T follicular helper cell (primary cell): ENCODE results near the gene ZNF567.
A peak's percentile ranks its signal among the peaks of the same experiment; 100 is the strongest.
"Not testable (repeated sequence)": the region's sequence is repeated elsewhere in the genome, so short reads cannot be mapped to it uniquely, and the experiment has no call there.

Experiments used
- DNase-seq: peaks from one replicate; pipeline ENCODE4 v3.0.0-alpha.2; 2020; ENCODE audit warnings: low read depth
- total RNA-seq, 2 experiments: gene quantifications; one replicate each; lab custom pipeline; 2026; lab: John Stamatoyannopoulos, UW

Gene ZNF567
- total RNA-seq = 25.8 to 31.1 reads per million in 2 experiments

DNA sequence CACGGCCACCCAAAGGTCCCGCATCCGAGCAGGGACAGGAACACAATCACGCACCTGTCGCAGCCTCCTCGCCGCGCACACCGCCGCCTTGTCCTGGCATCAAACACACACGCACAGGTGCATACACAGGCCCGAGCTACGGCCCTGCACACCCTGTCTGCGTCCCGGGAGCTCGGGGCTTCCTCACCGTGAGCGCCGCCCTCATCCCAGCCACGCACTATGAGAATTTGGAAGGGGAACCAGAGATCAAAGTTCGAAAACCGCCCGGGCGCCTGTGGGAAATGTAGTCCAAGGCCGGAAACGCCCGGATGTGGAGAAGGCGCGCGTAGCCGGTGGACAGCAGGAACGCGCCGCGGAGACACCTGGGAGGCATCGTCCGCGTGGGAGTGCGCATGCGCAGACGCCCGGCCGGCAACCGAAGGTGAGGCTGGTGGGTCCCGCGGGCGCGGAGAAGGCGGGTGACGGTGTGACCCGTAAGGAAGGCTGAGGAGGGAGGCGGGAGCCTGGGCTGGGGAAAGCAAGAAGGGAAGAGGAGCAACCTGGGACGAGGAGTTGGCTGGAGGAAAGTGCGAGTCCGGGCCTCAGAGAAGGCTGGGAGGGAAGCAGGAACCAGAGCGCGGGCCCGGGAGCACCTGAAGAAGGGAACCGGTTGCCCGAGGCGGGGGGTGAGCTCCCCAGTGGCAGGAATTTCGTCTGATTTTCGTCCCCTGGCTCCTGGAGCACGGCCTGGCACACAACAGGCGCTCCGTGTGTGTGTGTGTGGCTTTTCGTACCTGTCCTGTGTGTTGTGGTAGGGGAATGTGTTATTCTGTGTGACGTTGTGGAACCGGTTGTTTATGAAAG, at the start of gene ZNF567:
Gene ZNF567 (plus strand): TSS at position 399 of the 843 bp plus-strand sequence. CDS start 7,256 bp downstream, outside the sequence.
- peak; percentile 95 for DNase-seq

DNA sequence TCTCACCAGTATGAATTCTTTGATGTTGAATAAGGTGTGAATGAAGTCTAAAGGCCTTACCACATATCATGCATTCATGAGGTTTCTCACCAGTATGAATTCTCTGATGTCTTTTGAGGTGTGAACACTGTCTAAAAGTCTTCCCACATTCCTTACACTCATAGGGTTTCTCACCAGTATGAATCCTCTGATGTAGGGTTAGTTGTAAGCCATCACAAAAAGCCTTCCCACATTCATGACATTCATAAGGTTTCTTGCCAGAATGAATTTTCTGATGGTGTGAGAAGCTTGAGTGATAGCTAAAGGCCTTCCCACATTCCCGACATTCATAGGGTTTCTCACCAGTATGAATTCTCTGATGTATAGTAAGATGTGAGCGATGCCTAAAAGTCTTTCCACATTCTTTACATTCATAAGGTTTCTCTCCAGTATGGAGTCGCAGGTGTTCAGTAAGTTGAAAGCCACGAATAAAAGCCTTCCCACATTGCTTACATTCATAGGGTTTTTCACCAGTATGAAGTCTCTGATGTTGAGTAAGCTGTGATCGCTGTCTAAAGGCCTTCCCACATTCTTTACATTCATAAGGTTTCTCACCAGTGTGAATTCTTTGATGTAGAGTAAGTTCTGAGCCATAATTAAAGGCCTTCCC, 48.4 kb upstream of the ZNF567 start:
- DNase-seq = no peak

GRCh38 chr19:36646746-36647145, 40.7 kb upstream of the ZNF567 start:
- DNase-seq = no peak

- no peak for DNase-seq
Observed at GRCh38 chr19:36652958-36653357, 34.5 kb upstream of the ZNF567 start.

- DNase-seq = no peak
Observed at GRCh38 chr19:36665832-36666231, 21.6 kb upstream of the ZNF567 start.

DNA sequence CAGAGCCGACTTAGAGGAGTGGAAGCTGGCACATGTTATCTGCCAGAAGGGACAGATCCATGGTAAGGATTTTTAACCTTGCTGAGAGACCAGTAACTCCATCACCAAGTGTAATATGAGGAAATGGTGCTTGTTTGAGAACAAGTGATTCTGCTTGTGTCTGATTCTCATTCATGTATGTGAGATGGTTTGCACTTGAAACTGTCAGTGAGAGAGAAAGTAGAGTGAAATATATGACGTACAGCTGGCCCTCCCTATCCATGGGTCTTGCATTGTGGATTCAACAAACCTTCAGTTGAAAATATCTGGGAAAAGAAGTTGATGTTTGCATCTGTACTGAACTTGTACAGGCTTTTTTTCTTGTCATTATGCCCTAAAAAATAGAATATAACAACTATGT, 18.8 kb upstream of the ZNF567 start:
- DNase-seq = no peak

DNA sequence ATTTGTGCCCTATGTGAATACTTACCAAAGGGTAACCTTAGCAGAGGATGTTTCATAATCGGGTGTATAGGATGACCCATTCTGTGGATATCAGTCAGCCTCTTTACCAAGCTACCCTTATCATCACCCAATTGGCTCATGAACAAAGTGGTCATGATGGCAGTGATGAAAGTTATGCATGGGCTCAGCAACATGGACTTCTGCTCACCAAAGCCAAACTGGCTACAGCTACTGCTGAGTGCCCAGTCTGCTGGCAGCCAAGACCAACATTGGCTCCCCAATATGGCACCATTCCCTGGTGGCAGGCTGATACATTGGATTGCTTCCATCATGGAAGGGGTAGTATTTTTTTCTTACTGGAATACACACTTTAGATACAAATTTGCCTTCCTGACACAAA, 15.0 kb upstream of the ZNF567 start:
- DNase-seq = no peak

DNA sequence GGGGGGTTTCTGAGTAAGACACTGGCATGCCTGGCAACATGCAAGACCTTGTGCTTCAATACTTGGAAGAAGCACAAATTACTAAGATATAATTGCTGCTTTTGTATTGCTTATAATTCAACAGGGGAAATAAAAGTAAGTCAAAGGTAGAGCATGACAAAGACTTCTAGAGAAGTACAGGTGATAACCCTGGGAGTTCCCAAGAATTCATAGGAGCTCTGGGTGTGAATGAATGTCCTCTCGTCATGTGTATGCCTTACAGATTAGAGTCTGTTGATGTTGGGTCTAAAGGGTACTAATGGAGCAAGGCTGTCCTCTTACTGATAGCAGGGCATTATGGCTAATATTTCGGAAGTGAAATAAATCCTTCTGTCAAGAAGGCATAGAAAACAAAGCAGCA, 13.2 kb upstream of the ZNF567 start:
- DNase-seq = no peak

DNA sequence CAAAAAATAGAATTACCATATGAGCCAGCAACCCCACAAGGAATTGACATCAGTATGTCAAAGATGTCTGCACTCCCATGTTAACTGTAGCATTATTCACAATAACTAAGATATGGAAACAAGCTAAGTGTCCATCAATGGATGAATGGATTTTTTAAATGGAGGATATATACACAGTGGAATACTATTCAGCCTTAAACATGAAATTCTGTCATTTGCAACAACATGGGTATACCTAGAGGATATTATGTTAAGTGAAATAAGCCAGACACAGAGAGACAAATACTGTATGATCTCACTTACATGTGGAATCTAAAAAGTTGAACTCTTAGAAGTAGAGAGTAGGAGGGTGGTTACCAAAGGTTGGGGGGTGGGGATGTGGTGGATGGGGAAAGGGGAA, 8.0 kb upstream of the ZNF567 start:
- DNase-seq = no peak

GRCh38 chr19:36685835-36686234, 1.6 kb upstream of the ZNF567 start:
- DNase-seq = no peak

- no peak for DNase-seq
Observed at GRCh38 chr19:36686365-36687213, 823 bp upstream of the ZNF567 start.

GRCh38 chr19:36688058-36688457, 646 bp downstream of the ZNF567 start:
- no peak for DNase-seq

DNA sequence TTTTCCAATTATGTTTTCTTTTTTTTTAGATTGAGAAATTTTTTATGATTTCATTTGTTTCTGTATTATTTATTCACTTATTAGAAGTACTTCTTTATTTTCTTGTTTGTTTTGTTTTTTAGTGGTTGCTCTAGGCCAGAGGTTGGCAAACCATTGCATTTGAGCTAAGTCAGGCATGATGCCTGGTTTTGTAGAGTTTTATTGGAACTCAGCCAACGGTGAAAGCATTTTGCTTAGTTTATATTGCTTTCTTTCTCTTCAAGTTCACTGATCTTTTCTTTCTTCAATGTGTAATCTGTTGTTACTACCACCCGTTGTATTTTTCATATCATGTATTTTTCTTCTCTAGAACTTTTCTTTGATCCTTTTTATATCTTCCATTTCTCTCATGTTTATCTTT, 19.7 kb downstream of the ZNF567 start:
- DNase-seq = no peak

- DNase-seq = no peak
Observed at GRCh38 chr19:36709423-36709822, 22.0 kb downstream of the ZNF567 start.

- no peak for DNase-seq
Observed at GRCh38 chr19:36719687-36720556, 32.5 kb downstream of the ZNF567 start.

GRCh38 chr19:36736166-36736565, 48.8 kb downstream of the ZNF567 start:
- not testable (repeated sequence) for DNase-seq

DNA sequence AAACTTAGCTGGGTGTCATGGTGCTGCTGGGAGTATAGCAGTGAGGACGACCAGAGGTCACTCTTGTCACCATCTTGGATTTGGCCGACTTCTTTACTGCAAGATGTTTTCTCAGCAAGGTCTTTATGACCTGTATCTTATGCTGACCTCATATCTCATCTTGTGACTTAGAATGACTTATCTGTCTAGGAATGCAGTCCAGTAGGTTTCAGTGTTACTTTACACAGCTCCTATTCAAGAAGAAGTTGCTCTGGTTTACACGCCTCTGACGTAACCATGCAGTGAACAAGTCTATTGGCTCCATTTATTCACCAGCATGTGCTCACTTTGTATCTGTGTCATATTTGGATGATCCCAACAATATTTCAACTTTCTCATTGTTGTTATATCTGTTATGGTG, 58.5 kb downstream of the ZNF567 start:
- no peak for DNase-seq

DNA sequence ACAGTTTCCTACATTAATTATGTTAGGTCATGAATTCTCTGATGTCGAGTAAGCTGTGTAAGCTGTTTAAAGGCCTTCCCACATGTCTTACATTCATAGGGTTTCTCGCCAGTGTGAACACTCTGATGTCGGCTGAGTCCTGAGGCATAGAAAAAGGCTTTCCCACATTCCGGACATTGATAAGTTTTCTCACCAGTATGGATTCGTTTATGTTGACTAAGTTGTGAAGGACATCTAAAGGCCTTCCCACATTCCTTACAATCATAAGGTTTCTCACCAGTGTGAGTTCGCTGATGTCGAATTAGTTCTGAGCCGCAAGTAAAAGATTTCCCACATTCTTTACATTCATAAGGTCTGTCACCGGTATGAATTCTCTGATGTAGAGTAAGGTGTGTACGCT, 60.3 kb downstream of the ZNF567 start:
- no peak for DNase-seq

DNA sequence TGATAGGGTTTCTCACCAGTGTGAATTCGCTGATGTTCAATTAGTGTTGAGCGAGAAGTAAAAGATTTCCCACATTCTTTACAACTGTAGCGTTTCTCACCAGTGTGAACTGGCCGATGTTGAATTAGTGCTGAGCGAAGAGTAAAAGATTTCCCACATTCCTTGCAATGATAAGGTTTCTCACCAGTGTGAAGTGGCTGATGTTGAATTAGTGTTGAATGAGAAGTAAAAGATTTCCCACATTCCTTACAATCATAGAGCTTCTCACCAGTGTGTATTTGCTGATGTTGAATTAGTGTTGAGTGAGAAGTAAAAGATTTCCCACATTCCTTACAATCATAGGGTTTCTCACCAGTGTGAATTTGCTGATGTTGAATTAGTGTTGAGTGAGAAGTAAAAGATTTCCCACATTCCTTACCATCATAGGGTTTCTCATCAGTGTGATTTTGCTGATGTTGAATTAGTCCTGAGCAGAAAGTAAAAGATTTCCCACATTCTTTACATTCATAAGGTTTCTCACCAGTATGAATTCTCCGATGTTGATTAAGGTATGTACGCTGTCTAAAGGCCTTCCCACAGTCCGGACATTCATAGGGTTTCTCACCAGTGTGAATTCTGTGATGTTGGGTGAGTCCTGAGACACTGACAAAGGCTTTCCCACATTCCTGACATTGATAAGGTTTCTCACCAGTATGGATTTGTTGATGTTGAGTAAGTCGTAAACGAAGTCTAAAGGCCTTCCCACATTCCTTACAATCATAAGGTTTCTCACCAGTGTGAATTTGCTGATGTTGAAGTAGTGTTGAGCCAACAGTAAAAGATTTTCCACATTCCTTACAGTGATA, 61.2 kb downstream of the ZNF567 start:
- no peak for DNase-seq

GRCh38 chr19:36749613-36750012, 62.2 kb downstream of the ZNF567 start:
- DNase-seq = not testable (repeated sequence)
